ENCODE data around the gene NEDD4. TPM values are rescaled to one million over a fixed set of nuclear protein-coding genes. Genes with fewer than 3 reads are reported as not detected.

Gene NEDD4
- polyA plus RNA-seq, 1 of the 3 experiments (the other 2 are of a cell fraction), result 12.9 TPM

DNA sequence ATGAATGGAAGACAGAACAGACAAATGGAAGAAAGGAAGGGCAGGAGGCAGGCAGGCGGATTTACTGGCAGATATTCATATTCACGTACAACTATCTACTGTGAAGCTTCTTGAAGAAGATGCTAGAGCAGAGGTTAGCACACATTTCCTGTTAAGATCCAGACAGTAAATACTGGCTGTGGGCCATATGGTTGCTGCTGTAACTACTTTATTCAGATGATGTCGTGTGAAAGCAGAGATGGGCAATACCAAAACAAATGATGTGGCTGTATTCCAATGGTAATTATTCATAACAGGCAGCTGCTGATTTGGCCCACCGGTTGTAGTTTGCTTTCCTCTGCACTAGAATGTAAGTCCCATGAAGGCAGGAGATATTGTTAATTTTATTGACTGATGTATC is 134.8 kb downstream of the NEDD4 start:
- Histone ChIP-seq H3K9me2 (no peaks in the 10 kb centered on the region), H2AFZ (ENCODE audit: low read depth) (no peak overlapping the region), H3K27ac (ENCODE audit: low read depth in 2 of 2, low read length in 1 of 2) (no peak overlapping the region), H3K4me2 (no peak overlapping the region), H3K79me2 (ENCODE audit: insufficient read depth) (no peaks in the 10 kb centered on the region), H3K27me3 (ENCODE audit: insufficient read depth) (no peaks in the 10 kb centered on the region), H3F3A (replicated peaks; ENCODE audit: insufficient read depth) (peaks cover 16% of the 10 kb centered on the region), H4K20me1 (ENCODE audit: insufficient read depth) (no peaks in the 10 kb centered on the region), H3K36me3 (replicated peaks in 1 of 2; ENCODE audit: control insufficient read depth in 1 of 2, insufficient read depth in 2 of 2, low read length in 1 of 2) (peaks cover 33 to 71% of the 10 kb centered on the region in 2 experiments), H3K9me3 (no peaks in the 10 kb centered on the region), H3K9ac (no peak overlapping the region), H3K4me1 (ENCODE audit: control insufficient read depth in 1 of 2, insufficient read depth in 2 of 2, low read depth in 1 of 2, low read length in 1 of 2) (peaks cover 0 to 8% of the 10 kb centered on the region in 2 experiments; a peak in 1 of 4 replicates), H3K4me3 (ENCODE audit: low read depth in 2 of 2, low read length in 1 of 2) (no peak overlapping the region)
- no peak for DNase-seq
- TF ChIP-seq JUND (IDR thresholded peaks at IDR 0.05), result no peak
- no peak for TF ChIP-seq NFIC (IDR thresholded peaks at IDR 0.05; ENCODE audit: borderline replicate concordance)
- no peak for TF ChIP-seq GATA2 (CRISPR knock-in tag; IDR thresholded peaks at IDR 0.05)
- TF ChIP-seq FOSL2 (IDR thresholded peaks at IDR 0.05; ENCODE audit: borderline replicate concordance, low read depth), result no peak
- TF ChIP-seq, protein P1, sequence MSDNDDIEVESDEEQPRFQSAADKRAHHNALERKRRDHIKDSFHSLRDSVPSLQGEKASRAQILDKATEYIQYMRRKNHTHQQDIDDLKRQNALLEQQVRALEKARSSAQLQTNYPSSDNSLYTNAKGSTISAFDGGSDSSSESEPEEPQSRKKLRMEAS (IDR thresholded peaks at IDR 0.05; ENCODE audit: low read depth), result no peak
- CTCF ChIA-PET, result interaction anchor here (0.7 to 1.5 kb wide), 2 partner anchors 13 to 34 kb away, joined by 4 to 6 read pairs; no protein-coding TSS in a partner anchor
- POLR2A ChIA-PET, result no interaction called here
- WGBS (ENCODE audit: low lambda C conversion rate), result 86% methylated on average over 4 of the region's 4 CpGs

DNA sequence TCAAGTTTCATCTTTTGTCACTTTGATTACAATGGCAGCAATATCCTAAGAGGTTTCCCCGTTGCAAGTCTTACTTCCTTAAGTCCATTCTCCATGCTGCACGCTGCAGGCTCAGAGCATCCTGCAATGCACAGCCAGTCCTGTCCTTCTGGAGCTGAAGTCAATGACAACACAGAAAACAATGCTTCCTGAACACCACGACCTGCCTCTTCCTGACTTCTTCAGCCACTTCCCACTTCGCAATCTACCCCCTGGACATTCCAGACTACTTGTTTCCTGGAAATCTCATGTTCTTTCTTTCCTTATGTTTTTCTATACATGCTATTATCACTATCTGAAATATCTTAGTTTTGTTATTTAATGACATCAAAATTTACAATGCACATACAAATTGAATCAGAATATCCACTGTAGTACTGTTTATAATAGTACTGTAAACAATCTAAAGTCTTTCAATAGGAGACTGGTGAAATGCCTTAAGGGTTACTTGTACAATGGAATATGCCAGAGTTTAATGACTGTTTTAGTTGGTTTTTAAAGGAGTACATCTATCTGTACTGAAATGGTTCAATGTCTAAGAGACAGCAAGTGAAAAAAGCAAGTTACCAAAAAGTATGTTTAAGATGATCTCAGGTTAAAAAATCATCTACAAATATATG is 136.8 kb downstream of the NEDD4 start:
- Histone ChIP-seq H3K4me3 (ENCODE audit: low read depth in 2 of 2, low read length in 1 of 2) (no peak overlapping the region), H3K4me2 (no peak overlapping the region), H3K9me3 (no peaks in the 10 kb centered on the region), H2AFZ (ENCODE audit: low read depth) (no peak overlapping the region), H3K27ac (ENCODE audit: low read depth in 2 of 2, low read length in 1 of 2) (no peak overlapping the region), H3K36me3 (replicated peaks in 1 of 2; ENCODE audit: control insufficient read depth in 1 of 2, insufficient read depth in 2 of 2, low read length in 1 of 2) (peaks cover 29 to 64% of the 10 kb centered on the region in 2 experiments), H3K9me2 (no peaks in the 10 kb centered on the region), H3F3A (replicated peaks; ENCODE audit: insufficient read depth) (peaks cover 12% of the 10 kb centered on the region), H3K27me3 (ENCODE audit: insufficient read depth) (no peaks in the 10 kb centered on the region), H4K20me1 (ENCODE audit: insufficient read depth) (no peaks in the 10 kb centered on the region), H3K79me2 (ENCODE audit: insufficient read depth) (no peaks in the 10 kb centered on the region), H3K4me1 (ENCODE audit: control insufficient read depth in 1 of 2, insufficient read depth in 2 of 2, low read depth in 1 of 2, low read length in 1 of 2) (peaks cover 0 to 8% of the 10 kb centered on the region in 2 experiments; a peak in 1 of 4 replicates), H3K9ac (no peak overlapping the region)
- DNase-seq, result no peak
- TF ChIP-seq NFIC (IDR thresholded peaks at IDR 0.05; ENCODE audit: borderline replicate concordance) (no peak), EP300 (IDR thresholded peaks at IDR 0.05; ENCODE audit: borderline replicate concordance in 1 of 2, low read depth in 1 of 2, low read length in 1 of 2) (no peak), YY1 (IDR thresholded peaks at IDR 0.05; ENCODE audit: low read depth) (no peak), GABPA (IDR thresholded peaks at IDR 0.05; ENCODE audit: low read depth) (no peak), FOXM1 (IDR thresholded peaks at IDR 0.05; ENCODE audit: low read depth) (no peak), RXRA (IDR thresholded peaks at IDR 0.05; ENCODE audit: borderline replicate concordance, low read depth) (no peak), SIN3A (IDR thresholded peaks at IDR 0.05; ENCODE audit: borderline replicate concordance, low read depth, low read length) (no peak), TAF1 (IDR thresholded peaks at IDR 0.05; ENCODE audit: borderline replicate concordance, low read depth, low read length) (no peak), MEF2A (IDR thresholded peaks at IDR 0.05; ENCODE audit: borderline replicate concordance, low read depth) (no peak), CHD2 (IDR thresholded peaks at IDR 0.05; ENCODE audit: low read length, partially characterized antibody) (no peak), RCOR1 (IDR thresholded peaks at IDR 0.05; ENCODE audit: low read length) (no peak), FOXJ3 (CRISPR knock-in tag; IDR thresholded peaks at IDR 0.05) (no peak), POLR2AphosphoS5 (IDR thresholded peaks at IDR 0.05; ENCODE audit: low read depth, low read length) (no peak), TCF12 (IDR thresholded peaks at IDR 0.05) (no peak), NRF1 (IDR thresholded peaks at IDR 0.05; ENCODE audit: low read depth, low read length) (no peak)
- TF ChIP-seq, protein P2, sequence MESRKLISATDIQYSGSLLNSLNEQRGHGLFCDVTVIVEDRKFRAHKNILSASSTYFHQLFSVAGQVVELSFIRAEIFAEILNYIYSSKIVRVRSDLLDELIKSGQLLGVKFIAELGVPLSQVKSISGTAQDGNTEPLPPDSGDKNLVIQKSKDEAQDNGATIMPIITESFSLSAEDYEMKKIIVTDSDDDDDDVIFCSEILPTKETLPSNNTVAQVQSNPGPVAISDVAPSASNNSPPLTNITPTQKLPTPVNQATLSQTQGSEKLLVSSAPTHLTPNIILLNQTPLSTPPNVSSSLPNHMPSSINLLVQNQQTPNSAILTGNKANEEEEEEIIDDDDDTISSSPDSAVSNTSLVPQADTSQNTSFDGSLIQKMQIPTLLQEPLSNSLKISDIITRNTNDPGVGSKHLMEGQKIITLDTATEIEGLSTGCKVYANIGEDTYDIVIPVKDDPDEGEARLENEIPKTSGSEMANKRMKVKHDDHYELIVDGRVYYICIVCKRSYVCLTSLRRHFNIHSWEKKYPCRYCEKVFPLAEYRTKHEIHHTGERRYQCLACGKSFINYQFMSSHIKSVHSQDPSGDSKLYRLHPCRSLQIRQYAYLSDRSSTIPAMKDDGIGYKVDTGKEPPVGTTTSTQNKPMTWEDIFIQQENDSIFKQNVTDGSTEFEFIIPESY (IDR thresholded peaks at IDR 0.05; ENCODE audit: borderline replicate concordance, low read depth), result no peak
- TF ChIP-seq, protein P3, sequence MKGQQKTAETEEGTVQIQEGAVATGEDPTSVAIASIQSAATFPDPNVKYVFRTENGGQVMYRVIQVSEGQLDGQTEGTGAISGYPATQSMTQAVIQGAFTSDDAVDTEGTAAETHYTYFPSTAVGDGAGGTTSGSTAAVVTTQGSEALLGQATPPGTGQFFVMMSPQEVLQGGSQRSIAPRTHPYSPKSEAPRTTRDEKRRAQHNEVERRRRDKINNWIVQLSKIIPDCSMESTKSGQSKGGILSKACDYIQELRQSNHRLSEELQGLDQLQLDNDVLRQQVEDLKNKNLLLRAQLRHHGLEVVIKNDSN (IDR thresholded peaks at IDR 0.05; ENCODE audit: borderline replicate concordance, low read depth), result no peak
- ChIA-PET CTCF (no interaction called here), POLR2A (no interaction called here)
- 78% methylated on average over 4 of the region's 4 CpGs for WGBS (ENCODE audit: low lambda C conversion rate)
